ENCODE measurements around the gene DGUOK. TPM values are rescaled to one million over a fixed set of nuclear protein-coding genes. Genes with fewer than 3 reads are reported as not detected.

The DGUOK gene
- total RNA-seq, 1 donor: 33.6 TPM

DNA sequence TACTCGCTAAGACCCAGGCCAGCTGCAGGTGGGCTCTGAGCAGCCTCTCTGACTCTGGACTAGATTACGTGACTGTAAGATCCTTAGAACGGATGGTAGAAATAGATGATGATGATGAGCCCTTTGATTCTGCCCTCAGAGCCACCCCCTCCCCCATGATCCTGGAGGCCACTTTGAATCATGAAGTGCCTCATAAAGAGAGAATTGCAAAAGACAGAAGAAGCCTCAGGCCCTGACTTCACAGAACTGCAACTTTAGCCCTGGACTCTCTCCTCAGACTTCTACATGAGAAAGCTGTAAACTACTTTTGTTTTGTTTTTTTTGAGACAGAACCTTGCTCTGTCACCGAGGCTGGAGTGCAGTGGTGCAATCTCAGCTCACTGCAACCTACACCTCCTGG lies 42.7 kb downstream of the DGUOK start:
- Histone ChIP-seq H3K4me3 (ENCODE audit: low read length) (no peak overlapping the region), H3K4me1 (ENCODE audit: insufficient read depth, low read length) (peaks cover 65% of the 10 kb centered on the region), H3K27me3 (ENCODE audit: insufficient read depth, low read length) (no peaks in the 10 kb centered on the region), H3K9me3 (ENCODE audit: low read depth, low read length) (no peaks in the 10 kb centered on the region)

DNA sequence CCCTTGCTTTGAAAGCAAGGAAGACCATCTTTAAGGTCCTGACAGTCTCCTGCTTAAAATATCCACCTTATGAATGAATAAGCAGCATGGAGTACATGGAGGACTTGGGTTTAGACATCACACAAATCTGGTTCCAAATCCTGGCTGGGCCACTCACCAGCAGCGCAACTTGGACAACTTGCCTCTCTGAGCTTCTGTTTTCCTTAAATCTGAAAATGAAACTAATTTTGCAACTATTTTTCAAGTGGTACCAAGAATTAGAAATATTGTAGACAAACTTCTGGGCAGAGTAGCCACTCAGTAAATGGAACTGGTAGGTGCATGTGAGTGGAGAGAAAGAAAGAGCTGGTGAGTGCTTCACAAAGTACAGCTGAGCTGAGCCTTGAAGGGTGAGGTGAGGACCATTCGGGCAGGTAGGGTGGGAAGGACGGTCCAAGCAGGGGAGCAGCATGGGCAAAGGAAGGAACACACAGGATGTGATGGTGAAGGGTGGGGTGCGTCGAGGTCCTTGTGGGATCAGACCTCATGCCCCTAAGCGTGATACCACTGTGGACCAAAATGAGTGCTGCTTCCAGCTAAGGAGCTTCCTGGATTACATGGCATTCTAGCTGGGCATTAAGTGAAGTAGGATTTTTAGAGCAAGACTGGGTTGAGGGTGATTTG lies 43.6 kb downstream of the DGUOK start:
- no peaks in the 10 kb centered on the region for H3K9me3 ChIP-seq (ENCODE audit: low read depth, low read length)
- H3K4me1 ChIP-seq (ENCODE audit: insufficient read depth, low read length): peaks cover 67% of the 10 kb centered on the region
- no peaks in the 10 kb centered on the region for H3K27me3 ChIP-seq (ENCODE audit: insufficient read depth, low read length)
- H3K4me3 ChIP-seq (ENCODE audit: low read length): no peak overlapping the region

DNA sequence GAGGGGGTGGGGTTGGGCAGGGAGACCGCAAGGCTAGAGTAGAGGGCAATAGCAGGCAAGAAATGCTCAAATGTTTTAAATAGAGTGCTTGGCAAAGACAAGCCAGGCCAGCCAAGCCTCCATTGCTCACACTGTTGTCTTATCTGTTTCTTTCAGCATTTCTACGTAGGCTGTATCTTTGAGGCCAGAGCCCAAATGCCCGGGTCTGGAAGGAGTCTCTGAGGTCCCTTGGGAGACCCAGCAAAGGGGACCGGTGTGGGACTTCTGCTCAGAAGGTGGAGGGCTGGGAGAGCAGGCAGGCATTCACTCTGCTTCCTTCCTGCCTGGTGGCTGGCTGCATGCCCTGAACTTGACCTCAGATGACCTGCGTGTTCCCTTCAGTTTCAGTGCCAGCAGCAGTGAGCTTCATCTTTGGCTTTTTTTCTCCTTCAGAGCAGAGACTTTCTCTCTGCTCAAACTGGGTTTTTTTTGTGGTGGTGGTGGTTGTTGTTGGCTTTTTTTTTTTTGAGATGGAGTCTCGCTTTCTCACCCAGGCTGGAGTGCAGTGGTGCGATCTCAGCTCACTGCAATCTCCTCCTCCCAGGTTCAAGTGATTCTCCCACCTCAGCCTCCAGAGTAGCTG lies 44.3 kb downstream of the DGUOK start:
- Histone ChIP-seq H3K4me1 (ENCODE audit: insufficient read depth, low read length) (peaks cover 72% of the 10 kb centered on the region), H3K9me3 (ENCODE audit: low read depth, low read length) (no peaks in the 10 kb centered on the region), H3K4me3 (ENCODE audit: low read length) (no peak overlapping the region), H3K27me3 (ENCODE audit: insufficient read depth, low read length) (no peaks in the 10 kb centered on the region)

DNA sequence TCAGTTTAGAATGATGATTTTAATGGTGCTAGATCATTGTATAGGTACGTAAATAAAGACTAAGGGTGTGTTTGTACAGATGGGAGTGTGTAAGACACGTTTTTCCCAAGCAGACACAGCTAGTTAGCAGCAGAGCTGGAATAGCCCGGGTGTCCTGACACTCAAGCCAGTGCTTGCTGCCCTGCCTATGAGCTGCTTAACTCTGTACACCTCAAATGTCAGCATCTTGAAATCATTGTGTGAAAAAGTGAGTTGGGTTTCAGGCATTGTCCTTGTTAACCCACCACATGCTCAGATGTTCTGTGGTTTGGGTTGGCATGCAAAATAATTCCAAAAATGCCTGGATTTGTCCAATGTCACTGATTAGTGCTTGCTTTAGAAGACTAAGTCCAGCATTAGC lies 45.0 kb downstream of the DGUOK start:
- Histone ChIP-seq H3K27me3 (ENCODE audit: insufficient read depth, low read length) (no peaks in the 10 kb centered on the region), H3K9me3 (ENCODE audit: low read depth, low read length) (no peaks in the 10 kb centered on the region), H3K4me1 (ENCODE audit: insufficient read depth, low read length) (peaks cover 72% of the 10 kb centered on the region), H3K4me3 (ENCODE audit: low read length) (no peak overlapping the region)

DNA sequence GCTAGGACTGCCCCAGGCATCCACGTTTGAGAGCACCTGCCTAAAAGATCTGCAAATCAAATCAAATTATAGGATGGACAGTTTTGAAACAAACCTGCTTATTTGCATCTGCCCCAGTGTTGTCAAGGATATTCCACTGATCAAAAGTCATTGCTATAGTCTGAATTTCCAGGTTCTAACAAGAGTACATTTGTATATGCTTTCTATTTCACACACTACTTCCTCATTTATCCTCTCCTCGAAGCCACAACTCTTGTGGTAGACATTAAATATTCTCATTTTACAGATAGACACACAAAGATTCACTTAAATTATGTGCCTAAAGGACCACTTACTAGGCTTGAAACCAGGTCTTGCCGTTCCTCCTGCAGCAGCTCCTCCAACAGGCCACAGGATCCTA lies 46.2 kb downstream of the DGUOK start:
- Histone ChIP-seq H3K9me3 (ENCODE audit: low read depth, low read length) (no peaks in the 10 kb centered on the region), H3K4me1 (ENCODE audit: insufficient read depth, low read length) (peaks cover 62% of the 10 kb centered on the region), H3K4me3 (ENCODE audit: low read length) (no peak overlapping the region), H3K27me3 (ENCODE audit: insufficient read depth, low read length) (no peaks in the 10 kb centered on the region)

DNA sequence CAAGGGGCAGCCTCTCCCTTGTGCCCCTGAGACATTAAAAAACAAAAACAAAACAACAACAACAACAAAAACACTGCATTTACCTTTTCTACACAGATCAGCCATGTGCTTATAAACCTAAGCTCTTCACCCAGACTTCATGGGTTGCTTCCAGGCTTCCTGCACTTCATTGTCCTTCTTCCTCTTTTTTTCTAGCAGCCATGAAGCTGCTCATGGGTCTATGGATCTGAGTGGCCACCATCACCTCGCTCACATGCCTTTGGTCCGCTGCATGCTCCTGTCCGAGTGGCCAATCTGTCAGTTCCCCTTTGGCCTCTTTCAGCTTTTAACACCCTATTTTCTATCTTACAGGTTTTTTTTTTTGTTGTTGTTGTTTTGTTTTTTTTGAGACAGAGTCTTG lies 49.1 kb downstream of the DGUOK start:
- no peaks in the 10 kb centered on the region for H3K9me3 ChIP-seq (ENCODE audit: low read depth, low read length)
- H3K27me3 ChIP-seq (ENCODE audit: insufficient read depth, low read length): no peaks in the 10 kb centered on the region
- no peak overlapping the region for H3K4me3 ChIP-seq (ENCODE audit: low read length)
- H3K4me1 ChIP-seq (ENCODE audit: insufficient read depth, low read length): peaks cover 59% of the 10 kb centered on the region

DNA sequence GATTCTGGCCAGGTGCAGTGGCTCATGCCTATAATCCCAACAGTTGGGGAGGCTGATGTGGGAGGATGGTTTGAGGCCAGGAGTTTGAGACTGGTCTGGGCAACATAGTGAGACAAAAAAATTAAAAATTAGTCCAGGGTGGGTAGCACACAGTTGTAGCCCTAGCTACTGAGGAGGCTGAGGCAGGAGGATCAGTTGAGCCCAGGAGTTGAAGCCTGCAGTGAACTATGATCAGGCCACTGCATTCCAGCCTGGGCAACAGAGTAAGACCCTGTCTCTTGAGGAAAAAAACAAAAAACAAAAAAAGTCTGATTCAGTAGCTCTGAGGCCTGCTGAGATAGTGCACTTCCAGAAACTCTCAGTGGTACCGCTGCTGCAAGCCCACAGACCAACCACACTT lies 50.1 kb downstream of the DGUOK start:
- peaks cover 59% of the 10 kb centered on the region for H3K4me1 ChIP-seq (ENCODE audit: insufficient read depth, low read length)
- H3K4me3 ChIP-seq (ENCODE audit: low read length): no peak overlapping the region
- no peaks in the 10 kb centered on the region for H3K27me3 ChIP-seq (ENCODE audit: insufficient read depth, low read length)
- H3K9me3 ChIP-seq (ENCODE audit: low read depth, low read length): no peaks in the 10 kb centered on the region

DNA sequence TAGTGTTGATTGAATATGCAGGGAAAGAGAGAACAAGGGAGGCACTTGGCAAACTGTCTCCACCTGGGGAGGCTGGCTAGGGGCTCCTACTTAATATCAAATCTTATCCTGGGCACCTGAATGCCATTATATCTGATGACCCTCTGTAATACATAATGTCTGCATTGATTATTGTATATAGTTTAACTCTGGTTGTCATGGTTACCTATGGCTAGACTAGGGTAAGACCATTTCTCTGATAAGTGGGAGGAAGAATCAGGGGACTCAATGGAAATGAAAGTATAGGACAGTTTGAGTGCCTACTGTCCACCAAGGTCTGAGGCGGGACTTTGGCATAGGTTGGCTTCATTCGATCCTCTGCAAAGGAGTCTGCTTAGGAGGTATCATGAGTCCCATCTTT lies 50.8 kb downstream of the DGUOK start:
- Histone ChIP-seq H3K4me1 (ENCODE audit: insufficient read depth, low read length) (peaks cover 59% of the 10 kb centered on the region), H3K27me3 (ENCODE audit: insufficient read depth, low read length) (no peaks in the 10 kb centered on the region), H3K9me3 (ENCODE audit: low read depth, low read length) (no peaks in the 10 kb centered on the region)

DNA sequence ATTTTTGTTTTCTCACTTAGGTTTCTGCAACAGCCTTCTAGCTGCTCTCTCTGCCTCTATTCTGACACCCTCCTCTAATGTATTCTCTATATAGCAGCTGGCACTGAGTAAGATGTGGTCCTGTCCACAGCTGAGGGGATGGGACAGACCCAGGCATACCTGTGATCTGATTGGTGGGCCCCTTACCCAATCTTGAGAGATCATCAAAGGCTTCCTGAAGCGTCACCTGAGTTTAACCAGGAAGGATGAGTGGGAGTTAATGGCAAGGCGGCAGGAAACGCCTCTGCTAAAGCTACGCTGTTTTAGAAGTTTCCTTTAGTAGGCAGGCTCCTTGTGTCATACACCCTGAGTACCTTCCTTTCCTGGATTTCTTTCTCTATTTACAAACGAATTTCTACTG lies 52.3 kb downstream of the DGUOK start:
- no peak overlapping the region for H3K4me3 ChIP-seq (ENCODE audit: low read length)
- H3K4me1 ChIP-seq (ENCODE audit: insufficient read depth, low read length): peaks cover 60% of the 10 kb centered on the region

More for the DNA sequence above, 50.8 kb downstream of the DGUOK start:
- no peak overlapping the region for H3K4me3 ChIP-seq (ENCODE audit: low read length)

DNA sequence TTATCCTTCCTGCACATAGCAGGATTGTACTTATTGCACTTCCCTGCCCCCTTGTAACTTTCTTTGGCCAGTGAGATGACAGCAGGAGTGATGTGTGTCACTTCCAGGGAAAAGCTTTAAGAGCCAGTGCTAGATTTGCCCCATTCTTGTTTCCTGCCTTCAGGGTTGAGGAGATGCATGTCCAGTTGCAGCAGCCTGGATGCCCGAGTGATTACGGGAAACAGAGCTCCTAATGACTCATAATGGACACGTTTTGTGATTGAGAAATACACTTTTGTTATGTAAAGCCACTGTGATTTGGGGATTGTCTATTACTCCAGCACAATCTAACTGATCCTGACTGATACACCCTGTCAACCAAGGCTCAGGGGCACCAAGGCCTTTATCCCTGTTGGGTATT lies 53.0 kb downstream of the DGUOK start:
- H3K27me3 ChIP-seq (ENCODE audit: insufficient read depth, low read length): no peaks in the 10 kb centered on the region
- peaks cover 64% of the 10 kb centered on the region for H3K4me1 ChIP-seq (ENCODE audit: insufficient read depth, low read length)
- H3K4me3 ChIP-seq (ENCODE audit: low read length): no peak overlapping the region
- no peaks in the 10 kb centered on the region for H3K9me3 ChIP-seq (ENCODE audit: low read depth, low read length)

More for the DNA sequence above, 52.3 kb downstream of the DGUOK start:
- Histone ChIP-seq H3K9me3 (ENCODE audit: low read depth, low read length) (no peaks in the 10 kb centered on the region), H3K27me3 (ENCODE audit: insufficient read depth, low read length) (no peaks in the 10 kb centered on the region)

DNA sequence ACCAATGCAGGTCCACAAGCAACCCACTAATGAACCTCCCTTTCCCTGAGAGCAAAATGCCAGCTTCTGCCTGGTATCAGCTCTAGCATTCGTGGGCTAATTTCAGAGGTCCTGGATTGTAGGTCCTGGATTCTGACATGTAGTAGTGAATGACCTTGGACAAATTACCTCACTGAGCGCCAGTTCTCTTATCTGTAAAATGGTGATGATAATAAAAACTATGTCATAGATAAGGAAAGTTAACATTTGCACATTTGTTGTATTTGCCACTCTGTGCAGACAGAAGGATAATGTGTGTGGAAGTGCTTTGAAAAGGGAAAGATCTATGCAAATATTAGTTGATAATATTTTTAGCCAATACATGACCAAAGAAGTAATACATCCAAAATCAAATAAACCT lies 53.9 kb downstream of the DGUOK start:
- Histone ChIP-seq H3K27me3 (ENCODE audit: insufficient read depth, low read length) (no peaks in the 10 kb centered on the region), H3K4me3 (ENCODE audit: low read length) (no peak overlapping the region), H3K9me3 (ENCODE audit: low read depth, low read length) (no peaks in the 10 kb centered on the region), H3K4me1 (ENCODE audit: insufficient read depth, low read length) (peaks cover 59% of the 10 kb centered on the region)

DNA sequence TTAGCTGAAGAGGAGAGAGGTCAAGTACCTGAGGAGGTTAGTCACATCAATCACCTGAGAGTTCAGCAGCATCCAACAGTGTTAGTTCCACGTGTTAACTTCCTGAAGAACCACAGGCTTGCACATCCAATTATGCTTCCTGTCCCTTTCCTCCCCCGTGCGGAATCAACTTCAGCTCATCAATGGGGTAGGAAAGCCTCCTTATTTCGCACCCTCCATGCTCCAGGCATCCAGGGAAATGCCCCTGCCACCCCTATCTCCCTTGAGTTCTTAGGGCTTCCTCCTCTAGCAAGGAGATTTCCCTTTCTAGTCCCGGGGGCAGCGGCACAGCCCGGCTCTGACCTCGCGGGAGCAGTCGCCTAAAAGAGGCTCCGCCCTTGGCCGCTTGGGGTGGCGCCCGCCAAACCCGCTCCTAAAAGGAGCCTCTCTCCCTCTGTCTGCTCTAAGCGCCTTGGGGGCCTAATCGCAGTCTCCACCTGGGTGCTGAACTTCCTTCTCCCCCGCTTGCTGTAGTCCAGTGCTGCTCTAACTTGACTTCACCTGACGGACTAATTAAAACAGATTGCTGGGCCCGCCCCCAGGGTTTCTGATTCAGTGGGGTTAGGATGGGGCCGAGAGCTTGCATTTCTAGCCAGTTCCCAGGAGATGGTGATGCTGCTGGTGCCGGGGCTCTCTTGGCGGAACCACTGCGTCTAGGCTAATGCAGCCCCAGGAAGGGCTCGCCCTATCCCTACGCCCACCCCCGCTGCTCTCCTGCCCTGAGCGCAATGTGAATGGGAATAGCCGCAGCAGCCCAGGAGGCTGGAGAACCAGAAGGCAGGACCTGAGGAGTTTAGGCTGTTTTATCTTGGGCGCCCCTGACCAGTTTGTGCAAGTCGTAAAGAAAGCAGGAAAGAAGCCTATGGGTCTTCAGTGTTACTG lies 54.7 kb downstream of the DGUOK start:
- no peaks in the 10 kb centered on the region for H3K27me3 ChIP-seq (ENCODE audit: insufficient read depth, low read length)
- H3K4me3 ChIP-seq (ENCODE audit: low read length): no peak overlapping the region
- H3K9me3 ChIP-seq (ENCODE audit: low read depth, low read length): no peaks in the 10 kb centered on the region
- peaks cover 65% of the 10 kb centered on the region for H3K4me1 ChIP-seq (ENCODE audit: insufficient read depth, low read length)

DNA sequence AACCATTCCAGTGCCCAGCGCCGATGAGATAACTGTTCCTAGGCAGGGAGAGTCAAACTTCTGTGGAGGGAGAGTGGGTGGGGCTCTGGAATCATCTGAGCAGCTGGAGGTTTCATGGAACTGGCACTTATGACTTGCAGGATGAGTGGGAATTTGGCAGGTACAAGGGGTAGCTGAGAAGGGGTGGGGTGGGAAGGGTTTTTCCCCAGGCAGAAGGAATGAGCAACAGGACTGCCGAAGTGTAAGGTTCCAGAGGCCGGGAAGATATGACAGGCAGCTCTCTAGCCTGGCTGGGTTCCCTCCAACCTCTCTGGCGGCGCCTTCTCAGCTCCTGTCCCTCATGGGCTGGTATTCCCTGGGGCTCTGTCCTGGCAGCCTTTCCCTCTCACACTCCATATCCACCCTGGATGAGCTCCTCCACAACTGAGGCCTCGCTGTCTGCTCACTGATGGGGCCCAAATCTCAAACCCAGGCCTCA lies 55.5 kb downstream of the DGUOK start:
- Histone ChIP-seq H3K4me1 (ENCODE audit: insufficient read depth, low read length) (peaks cover 73% of the 10 kb centered on the region), H3K9me3 (ENCODE audit: low read depth, low read length) (no peaks in the 10 kb centered on the region), H3K27me3 (ENCODE audit: insufficient read depth, low read length) (no peaks in the 10 kb centered on the region), H3K4me3 (ENCODE audit: low read length) (no peak overlapping the region)

DNA sequence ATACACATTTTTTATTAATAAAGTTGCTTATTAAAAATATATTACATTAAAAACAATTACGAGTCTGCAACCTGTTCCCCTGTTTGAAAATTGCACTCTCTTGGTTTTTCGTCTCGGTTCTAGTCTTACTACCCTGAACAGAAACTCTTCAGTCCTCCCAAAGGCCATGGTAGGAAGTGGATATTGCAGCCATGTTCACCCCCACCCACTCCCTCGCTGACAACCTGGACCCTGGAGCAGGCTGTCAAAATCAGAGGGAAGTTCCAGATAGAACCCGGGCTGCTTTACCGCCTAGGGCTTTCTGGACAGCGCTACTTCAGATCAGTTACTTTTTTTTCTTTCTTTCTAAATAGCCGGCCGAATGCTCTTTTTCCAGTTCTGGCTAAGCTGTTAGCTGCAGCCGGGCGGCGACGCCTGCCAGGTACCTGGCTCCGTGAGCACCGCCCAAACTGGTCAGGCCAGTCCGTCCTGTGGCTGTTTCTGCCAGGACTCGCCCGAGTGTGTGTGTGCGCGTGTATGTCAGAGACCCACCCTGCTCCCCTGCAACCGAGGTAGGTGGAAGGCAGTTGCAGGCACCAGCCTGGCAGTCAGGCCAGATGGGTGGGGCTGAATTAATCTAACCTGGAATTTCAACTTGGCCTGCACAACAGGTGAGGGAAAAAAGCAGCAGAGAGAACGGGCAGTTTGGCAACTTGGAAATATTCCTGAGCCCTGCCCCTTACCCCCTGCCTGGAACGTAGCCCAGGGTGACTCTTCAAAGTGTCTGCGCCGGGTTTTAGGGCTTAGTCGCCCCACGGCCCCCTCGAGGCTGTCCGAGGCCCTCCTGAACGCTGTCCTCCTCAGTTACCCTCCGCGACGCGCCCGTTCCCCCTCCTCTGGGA lies 56.9 kb downstream of the DGUOK start:
- Histone ChIP-seq H3K4me3 (ENCODE audit: low read length) (peak overlapping the region; percentile 41), H3K27me3 (ENCODE audit: insufficient read depth, low read length) (no peaks in the 10 kb centered on the region), H3K4me1 (ENCODE audit: insufficient read depth, low read length) (peaks cover 83% of the 10 kb centered on the region), H3K9me3 (ENCODE audit: low read depth, low read length) (no peaks in the 10 kb centered on the region)
